GM21367 (cell line): ENCODE measurements around the gene KLHL17.
"Not testable (repeated sequence)": the region's sequence is repeated elsewhere in the genome, so short reads cannot be mapped to it uniquely, and the experiment has no call there.

ENCODE experiments used
- ATAC-seq: cut with Tn5 transposase; IDR thresholded peaks from one replicate; pipeline ENCODE4 v1.9.1; 2021; ENCODE audit not compliant: unreplicated experiment

Gene KLHL17

DNA sequence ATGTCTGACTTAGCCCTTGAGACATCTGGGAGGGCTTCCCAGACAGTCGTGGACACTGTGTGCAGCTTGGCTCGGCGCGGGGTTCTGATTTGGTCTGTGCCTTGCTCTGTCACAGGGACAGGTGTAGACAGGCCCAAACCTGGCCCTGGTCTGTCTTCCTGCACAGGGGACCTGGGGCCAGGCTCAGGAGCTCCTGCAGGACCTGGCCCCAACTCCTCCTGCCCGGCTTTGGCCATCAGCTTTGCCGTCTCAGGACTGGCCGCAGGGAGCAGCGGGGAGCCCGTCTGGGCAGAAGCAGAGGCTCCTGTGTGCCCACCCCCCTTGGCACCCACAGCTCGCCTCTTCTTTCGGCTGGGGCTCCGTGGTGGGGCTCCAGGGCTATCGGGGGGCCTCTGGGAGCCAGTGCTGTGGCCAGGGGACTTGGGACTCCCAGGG, 19.8 kb downstream of the KLHL17 start:
- ATAC-seq, result no peak

DNA sequence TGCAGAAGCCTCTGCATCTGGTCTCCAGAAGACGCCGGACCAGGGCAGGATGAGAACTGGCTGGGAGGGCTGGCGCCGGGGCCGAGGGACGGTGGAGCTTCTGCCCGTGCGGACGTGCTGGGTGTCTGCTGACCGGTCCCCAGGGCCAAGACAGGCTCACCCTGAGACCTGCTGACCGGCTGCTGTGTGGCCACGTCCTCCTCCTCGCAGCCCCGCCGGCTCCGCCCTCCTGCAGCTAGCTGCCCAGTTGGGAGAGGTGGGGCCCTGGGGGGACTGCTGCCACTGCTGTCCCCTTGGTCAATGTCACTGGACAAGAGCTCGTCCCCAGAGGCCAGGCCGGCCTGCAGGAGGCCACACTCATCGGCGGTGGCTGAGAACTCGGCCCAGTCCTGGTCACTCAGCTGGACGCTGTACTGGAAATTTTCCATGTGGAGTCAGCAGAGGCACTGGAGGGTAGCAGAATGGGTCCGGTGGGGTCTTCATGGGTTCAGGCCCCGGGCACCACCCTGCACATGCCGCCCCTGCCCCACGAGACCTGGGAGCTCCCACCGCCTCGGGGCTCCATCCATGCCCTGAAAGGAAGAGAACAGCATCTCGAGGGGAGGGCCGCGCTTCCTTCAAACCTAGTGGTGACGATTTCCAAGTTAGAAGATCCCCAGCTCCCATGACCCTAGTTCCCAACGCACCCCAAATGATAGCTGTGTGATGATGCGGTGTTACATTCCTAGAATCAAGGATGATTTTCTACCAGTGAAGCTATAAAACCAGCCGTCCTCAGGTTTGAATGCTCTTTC, 20.4 kb downstream of the KLHL17 start:
- no peak for ATAC-seq

DNA sequence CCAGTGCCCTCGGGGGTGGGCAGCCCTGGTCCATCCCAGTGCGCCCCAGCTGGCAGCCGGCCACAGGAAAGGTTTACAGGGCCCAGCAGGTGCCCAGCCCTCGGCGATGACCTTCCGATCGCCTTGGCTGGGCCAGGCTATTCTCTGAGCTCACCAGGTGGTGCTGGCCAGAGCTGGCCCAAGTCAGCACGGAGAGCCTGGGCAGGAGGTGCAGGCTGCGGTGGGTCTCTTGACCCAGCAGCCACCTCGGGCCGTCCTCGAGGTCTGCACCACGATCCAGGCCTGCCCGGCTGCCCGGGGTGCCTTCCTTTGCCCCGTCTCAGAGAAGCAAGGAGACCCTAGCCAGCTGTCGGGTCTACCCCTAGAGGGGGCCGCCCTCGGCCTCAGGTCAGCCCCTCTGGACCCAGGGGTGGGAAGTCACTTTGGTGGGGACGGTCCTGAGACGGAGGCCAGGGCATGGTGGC, 21.1 kb downstream of the KLHL17 start:
- ATAC-seq, result no peak

DNA sequence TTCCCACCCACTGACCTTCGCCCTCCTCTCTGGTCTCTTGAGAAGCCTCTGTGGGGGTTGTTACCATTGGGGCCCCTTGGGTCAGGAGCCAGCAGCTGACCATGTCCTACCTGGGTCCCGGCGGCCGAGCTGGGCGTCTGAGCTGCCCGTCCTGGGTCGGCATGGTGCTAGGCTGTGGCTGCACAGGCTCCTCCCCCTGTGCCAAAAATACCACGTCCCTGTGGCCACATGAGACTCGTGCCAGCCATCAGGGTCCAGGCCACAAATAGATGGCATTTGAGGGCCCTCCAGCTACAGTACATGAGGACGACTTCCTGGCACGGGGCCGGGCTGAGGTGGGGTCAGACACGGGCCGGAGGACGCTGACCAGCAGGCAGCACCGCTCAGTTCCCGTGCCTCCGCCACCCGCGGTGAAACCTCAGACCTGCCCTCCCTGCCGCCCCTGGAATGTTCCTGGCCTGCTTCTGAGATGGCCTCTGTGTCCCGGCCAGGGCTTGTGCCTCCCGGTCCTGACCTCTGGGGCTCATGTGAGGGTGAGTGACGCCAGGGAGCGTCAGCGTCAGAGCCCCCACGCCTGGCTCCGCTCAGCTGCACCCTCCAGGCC, 21.7 kb downstream of the KLHL17 start, which contains the start of gene PERM1:
TSS of gene PERM1 (minus strand) at position 139 of the 604 bp plus-strand sequence. CDS start 1,064 bp downstream, outside the sequence.
- ATAC-seq, result no peak

DNA sequence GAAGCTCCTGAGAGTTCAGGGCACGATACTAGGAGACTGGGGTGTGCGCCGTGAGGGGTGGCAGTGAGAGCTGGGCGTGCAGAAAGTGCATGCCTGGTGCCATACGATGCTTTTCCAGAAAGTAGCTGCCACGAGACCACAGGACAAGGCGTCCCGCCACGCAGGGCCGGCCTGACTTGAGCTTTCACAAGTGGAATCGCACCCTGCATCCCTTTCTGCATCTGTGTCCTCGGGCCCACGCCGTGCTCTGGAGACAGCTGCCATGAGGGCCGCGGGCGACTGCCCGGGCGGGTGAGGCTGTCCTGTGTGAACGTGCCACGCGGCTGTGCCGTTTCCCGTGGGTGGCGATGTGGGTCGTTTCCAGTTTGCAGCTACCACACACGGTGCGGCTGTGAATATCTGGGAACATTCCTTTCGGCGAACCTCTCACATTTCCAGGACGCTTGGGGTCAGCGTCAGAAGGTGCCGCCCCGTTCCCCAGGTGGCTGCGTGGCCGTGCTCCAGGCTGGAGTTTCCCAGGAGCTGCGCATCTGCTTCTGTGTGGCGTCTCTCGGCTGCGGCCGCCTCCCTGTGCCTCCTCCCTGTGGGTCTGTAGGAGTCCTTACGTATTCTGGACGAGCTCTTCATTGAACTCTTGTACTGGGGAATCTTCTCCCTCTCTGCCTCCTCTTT, 22.5 kb downstream of the KLHL17 start:
- ATAC-seq, result no peak

DNA sequence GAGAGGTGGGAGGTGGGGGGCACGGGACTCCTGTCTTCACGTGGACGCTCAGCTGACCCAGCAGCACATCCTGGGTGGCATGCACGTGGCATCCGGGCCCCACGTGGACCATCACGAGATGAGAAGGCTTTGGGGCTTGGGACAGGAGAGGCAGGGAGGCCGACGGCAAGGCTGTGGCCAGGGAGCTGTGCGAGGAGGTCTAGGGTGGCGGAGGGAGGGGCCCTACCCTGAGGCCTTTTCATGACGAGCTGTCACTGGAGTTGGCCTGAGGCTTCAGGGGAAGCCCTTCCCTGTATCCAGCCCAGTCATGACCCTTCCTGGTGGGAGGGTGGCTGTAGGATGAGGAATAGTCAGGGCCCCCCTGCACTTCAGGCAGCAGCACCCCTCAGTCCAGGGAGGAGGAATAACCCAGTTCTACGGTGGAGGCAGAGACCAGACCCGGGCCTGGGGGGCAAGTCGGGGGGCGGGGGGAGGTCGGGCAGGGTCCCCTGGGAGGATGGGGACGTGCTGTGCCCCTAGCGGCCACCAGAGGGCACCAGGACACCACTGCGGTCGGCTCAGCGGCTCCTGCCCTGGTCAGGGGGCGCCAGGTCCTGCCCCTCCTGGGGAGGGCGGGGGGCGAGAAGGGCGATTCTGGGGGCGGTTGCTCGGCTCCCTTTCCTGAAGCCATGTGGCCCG, 23.6 kb downstream of the KLHL17 start:
- no peak for ATAC-seq

DNA sequence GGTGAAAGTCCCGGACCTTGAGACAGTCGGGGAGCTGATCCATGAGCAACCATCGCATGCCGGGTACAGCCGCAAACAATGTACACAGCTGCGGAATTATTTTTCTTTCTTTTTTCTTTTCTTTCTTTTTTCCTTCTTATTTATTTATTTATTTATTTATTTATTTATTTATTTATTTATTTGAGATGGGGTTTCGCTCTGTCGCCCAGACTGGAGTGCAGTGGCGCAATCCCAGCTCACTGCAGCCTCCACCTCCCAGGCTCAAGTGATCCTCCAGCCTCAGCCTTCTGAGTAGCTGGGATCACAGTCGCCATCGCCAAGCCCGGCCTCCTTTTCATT, 24.1 kb downstream of the KLHL17 start:
- no peak for ATAC-seq

DNA sequence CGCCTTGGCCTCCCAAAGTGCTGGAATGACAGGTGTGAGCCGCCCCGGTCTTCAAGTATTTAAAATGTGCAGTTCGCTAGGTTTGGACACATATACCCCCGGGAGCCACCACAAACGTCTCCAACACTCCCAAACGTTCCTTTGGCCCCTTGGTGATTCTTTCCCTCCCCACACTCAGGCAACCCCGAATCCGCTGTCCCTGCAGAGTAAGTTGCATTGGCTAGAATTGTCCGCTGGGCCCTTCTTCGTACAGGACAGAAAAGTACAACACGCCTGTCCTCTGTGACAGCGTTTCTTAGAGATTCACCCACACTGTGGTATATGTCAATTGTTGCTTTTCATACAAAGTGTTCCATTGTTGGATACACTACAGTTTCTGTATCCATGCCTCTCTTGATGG, 24.7 kb downstream of the KLHL17 start:
- ATAC-seq, result no peak

DNA sequence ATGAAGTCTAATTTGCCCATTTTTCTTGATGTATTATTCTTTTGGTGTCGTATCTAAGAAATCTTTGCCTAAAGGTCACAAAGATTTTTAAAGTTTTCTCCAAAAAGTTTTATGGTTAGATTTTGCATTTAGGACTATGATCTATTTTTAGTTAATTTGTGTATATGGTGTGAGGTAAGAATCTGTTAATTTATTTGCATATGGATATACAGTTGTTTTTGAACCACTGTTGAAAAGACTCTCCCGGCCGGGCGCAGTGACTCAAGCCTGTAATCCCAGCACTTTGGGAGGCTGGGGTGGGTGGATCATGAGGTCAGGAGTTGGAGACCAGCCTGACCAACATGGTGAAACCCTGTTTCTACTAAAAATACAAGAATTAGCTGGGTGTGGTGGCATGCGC, 27.7 kb downstream of the KLHL17 start:
- ATAC-seq, result not testable (repeated sequence)

DNA sequence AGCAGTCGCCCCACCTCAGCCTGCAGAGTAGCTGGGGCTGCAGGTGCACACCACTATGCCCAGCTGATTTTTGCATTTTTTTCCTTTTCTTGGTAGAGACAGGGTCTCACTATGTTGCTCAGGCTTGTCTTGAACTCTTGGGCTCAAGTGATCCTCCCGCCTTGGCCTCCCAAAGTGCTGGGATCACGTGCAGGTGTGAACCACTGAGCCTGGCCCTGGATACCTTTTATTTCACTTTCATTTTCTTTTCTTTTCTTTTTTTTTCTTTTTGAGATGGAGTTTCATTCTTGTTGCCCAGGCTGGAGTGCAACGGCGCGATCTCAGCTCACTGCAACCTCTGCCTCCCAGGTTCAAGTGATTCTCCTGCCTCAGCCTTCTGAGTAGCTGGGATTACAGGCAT, 30.9 kb downstream of the KLHL17 start:
- ATAC-seq, result not testable (repeated sequence)

DNA sequence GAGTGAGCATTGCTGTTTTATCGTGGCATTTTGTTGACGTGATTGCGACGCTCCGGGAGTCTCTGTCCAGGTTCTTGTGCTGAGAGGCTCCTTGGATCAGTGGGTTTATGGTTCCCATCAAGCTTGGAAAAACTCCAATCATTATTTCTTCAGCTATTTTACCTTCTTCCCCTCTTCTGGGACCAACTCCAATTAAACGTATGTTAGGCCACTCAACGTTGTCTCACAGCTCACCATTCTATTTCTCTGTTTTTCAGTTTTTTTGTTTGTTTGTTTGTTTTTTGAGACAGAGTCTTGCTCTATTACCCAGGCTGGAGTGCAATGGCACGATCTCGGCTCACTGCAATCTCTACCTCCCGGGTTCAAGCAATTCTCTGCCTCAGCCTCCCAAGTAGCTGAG, 31.5 kb downstream of the KLHL17 start:
- ATAC-seq, result no peak

DNA sequence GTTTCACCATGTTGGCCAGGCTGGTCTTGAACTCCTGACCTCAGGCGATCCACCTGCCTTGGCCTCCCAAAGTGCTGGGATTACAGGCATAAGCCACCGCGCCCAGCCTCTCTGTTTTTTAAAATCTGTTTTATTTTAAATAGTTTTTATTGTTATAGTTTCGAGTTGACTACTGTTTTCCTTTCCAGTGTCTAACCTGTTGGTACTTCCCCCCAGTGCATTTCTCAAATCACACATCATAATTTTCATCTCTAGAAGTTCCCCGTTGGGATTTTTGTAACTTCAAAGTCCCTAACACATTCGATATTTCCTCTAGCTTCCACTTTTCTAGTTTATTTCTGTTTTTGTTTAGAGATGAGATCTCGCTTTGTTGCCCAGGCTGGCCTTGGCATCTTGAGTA, 32.0 kb downstream of the KLHL17 start:
- ATAC-seq, result no peak

DNA sequence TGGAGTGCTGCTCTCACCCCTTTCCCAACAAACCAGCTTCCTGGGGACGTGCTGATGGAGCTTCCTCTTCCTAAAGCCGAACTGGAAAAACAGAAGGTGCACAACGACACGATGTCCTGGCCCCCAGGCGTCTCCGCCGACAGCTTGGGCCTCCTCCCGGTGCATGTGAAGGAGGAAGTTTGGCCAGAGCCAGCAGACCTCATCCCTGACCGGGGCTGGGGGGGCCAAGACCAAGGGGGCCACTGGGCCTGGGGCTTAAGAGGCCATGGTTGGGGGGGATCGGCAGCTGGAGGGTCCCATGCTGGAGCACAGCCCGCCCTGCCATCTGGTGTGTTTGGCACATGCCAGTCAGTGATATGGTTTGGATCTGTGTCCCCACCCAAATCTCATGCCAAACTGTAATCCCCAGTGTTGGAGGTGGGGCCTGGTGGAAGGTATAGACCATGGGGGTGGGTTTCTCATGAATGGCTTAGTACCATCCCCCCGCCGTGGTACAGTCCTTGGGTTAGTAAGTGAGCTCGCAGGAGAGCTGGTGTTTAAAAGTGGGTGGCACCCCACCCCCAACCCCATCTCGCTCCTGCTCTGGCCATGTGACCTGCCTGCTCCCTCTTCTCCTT, 33.1 kb downstream of the KLHL17 start:
- ATAC-seq, result no peak

DNA sequence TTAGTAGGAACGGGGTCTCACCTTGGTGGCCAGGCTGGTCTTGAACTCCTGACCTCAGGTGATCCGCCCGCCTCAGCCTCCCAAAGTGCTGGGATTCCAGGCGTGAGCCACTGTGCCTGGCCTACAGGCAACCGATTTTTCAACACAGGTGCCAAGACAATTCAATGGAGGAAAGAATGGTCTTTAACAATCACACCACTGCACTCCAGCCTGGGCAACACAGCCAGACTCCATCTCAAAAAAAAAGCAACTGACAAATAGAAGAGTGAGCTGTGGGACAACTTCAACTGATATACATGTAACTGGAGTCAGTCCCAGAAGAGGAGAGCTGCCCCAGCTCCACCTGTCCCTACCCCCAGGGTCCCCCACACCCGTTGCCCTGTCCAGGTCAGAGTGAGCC, 34.2 kb downstream of the KLHL17 start:
- not testable (repeated sequence) for ATAC-seq

DNA sequence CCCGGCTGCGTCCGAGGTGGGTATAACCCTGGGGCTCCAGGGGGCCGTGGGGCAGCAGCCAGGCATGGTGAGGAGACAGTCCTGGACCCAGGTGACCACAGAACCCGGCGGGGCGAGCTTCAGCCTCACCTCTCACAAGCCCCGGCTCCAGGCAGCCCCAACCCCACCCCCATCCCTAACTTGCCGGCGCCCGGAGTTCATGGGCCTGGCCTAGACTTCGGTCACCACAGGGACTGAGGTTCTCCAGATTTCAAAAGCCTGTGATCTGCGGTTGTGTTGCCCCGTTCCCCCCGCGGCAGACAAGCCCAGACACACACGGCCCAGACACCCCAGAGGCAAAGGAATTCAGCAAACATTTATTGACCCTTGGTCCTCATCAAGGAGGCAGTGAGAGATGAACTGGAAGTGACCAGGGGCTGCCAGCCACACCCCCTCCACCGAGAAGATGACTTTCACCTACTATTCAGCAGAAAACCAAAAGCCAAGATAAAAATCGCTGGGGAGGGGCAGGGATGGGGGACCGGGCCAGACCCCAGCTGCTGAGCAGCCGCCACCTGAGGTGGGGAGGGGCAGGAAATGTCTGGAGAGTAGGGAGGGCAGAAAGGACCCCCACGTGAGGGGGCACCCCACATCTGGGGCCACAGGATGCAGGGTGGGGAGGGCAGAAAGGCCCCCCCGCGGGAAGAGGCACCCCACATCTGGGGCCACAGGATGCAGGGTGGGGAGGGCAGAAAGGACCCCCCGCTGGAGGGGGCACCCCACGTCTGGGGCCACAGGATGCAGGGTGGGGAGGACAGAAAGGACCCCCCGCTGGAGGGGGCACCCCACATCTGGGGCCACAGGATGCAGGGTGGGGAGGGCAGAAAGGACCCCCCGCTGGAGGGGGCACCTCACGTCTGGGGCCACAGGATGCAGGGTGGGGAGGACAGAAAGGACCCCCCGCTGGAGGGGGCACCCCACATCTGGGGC, 35.6 kb downstream of the KLHL17 start:
- ATAC-seq, result no peak

DNA sequence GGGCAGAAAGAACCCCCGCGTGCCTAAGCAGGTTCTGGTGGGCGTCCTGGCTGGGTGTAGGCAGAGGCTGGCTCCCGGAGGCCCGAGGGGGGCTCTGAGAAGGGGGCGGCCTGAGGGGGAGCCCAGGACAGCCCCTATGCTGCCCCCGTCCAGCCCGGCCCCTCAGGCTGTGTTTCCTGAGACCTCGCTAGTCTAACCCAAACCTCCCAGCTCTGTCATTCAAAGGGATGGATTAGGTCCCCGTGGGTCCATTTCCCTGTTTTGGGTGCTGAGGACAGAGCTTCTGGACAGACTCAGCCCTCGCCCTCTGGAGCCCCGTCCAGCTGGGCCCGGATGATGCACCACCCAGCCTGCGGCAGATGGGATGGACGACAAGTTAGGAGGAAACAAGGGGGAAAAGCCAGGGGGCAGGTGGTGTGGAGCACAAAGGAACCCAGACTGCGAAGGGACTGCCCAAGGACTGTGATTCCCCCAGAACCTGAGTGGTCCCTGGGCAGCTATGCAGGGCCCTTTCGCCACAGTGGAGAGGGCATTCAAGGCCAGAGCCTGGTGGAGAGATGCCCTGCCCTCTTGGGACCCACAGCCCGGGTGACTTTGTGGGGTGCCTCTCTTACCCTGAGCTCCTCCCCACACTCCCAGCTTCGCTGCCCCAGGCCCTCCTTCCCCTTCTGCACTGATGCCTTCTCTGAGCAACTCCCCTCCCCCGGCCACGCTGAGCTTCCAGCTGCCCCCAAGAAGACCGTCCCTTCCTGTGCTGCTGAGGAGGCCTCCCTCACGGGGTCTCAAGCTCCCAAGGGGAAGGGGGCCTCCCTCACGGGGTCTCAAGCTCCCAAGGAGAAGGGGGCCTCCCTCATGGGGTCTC, 36.7 kb downstream of the KLHL17 start:
- no peak for ATAC-seq

DNA sequence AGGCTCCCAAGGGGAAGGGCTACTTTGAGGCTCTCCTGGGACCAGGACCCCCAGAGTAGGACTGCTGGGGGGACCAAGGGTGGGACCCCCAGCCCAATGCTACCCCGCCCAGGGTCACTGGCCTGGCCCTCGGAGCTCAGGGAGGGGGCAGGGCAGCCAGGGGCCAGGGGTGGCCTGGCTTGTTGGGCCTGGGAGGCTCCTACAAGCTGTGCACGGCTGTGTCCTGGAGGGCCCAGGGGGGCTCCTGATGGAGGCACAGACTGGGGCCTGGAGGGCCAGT, 37.3 kb downstream of the KLHL17 start:
- ATAC-seq, result no peak

DNA sequence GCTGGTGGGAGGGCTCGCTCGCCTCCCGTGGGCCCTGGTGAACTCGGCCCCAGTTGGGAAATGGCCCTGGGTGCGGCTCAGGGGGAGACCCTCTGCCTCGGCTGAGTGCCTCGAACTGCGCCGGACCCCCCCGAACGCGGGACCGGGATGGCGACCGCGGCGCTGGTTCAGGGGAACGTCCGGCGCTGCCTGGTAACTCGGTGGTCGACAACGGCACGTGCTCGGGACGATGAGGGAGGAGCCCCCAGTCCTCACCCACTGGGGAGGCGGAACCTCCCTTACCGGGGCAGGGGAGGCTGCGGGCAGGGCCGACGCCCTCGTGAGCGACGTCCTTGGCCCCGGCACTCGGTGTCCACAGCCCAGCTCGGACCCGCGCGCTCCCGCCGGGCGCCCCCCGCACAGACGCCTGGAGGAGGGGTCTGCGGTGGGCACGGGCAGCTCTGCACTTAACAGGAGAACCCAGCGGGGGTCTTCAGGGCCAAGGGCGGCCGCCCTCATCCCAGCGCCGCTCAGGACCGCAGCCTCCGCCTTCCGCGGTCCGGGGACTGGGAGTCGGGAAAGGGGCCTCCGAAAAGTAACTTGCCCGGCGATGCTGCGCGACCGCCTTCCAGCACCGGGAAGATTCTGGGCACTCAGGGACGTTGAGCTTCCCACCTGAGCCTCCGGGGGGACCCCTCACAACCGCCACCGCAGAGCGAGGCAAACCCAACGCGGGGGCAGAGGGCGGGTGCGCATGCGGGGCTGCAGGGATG, 37.8 kb downstream of the KLHL17 start:
- no peak for ATAC-seq

DNA sequence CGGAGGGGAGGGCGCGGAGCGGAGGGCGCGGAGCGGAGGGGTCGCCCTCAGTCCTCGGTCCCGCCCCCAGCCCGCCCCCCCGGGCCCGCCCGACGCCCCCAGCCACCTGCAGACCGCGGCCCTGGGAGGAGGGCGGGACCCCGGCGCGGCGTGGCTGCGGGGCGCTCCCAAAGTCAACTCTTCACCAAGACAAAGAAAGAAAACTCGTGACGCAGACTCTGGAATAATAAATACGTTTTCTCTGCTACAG, 38.3 kb downstream of the KLHL17 start:
- ATAC-seq, result no peak
